Tibial artery (tissue), 4 donors: ENCODE measurements around the gene YWHAH.

Experiments used
- DNase-seq, 2 donors: peaks; one replicate each; pipeline ENCODE4 v3.0.0-alpha.2; 2019
- H3K27ac ChIP-seq, 2 donors: fragments of 200-600 bp; sonication (generic) in 1 of 2; 1 replicate in 1 of 2; 2 replicates in 1 of 2; pipeline ENCODE4 v1.5.1; 2018 to 2019; ENCODE audit warnings: mild to moderate bottlenecking in 1 of 2
- H3K27me3 ChIP-seq, 2 donors: fragments of 200-600 bp; sonication (generic) in 1 of 2; one replicate each; pipeline versions ENCODE4 v1.5.1 to v1.6.0; 2016 to 2019
- H3K36me3 ChIP-seq, 3 donors: fragments of 200-600 bp; sonication (generic) in 2 of 3; one replicate each; pipeline ENCODE4 v1.5.1; 2016 to 2019; ENCODE audit warnings: mild to moderate bottlenecking in 2 of 3
- H3K4me1 ChIP-seq, 4 donors: fragments of 200-600 bp; sonication (generic) in 2 of 4; 1 replicate in 3 of 4; 2 replicates in 1 of 4; pipeline ENCODE4 v1.5.1; 2016 to 2019
- H3K4me3 ChIP-seq, 2 donors: fragments of 200-600 bp; sonication (generic) in 1 of 2; 1 replicate in 1 of 2; 2 replicates in 1 of 2; pipeline ENCODE4 v1.5.1; 2018 to 2019; ENCODE audit warnings: mild to moderate bottlenecking in 2 of 2
- H3K9me3 ChIP-seq, 3 donors: fragments of 200-600 bp; sonication (generic) in 1 of 3; one replicate each; pipeline ENCODE4 v1.5.1; 2016 to 2019
- intact Hi-C: fragments of 100-400 bp; cut with DNase I; formaldehyde crosslinking; loops from one replicate; pipeline ENCODE4 v1.15.0; 2023; ENCODE audit warnings: low total_unique reads
- TF ChIP-seq, protein P1 (sequence below), 2 experiments: fragments of 200-600 bp in 1 of 2; fragments of 450-650 bp in 1 of 2; IDR thresholded peaks; one replicate each; pipeline ENCODE4 v1.5.1; 2017 to 2019; ENCODE audit warnings: antibody characterized with exemption in 2 of 2, mild to moderate bottlenecking in 1 of 2, moderate library complexity in 1 of 2

YWHAH gene

DNA sequence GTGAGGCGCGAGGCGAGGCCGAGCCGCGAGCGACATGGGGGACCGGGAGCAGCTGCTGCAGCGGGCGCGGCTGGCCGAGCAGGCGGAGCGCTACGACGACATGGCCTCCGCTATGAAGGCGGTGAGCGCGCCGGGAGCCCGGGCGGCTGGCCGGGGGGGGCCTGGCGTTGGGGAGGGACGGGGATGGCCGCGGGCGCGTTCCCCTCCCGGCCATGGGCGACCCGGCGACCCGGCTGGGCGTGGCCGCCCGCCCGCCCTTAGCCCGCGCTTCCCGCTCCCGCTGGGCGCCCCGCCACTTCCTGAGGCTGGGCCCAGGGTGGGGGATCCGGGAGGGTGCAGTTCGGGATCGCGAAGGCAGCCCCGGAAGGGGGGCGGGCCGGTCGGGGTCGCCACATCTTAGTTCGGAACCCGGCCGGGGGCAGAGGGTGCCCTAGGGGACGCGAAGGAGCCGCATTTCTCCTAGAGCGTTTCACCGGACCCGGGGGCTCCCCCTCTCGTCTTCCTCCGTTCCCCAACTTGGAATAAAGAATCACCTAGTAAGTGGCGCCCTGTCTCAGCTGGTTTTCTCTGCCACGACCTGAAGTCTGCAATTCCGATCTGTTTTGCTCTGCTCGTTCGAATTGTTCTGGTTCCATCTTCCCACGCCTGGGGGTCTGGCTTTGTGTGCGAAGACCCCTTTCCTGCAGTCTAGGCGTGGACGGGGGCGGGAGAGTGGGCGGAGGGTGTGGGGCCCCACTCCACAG, 536 bp downstream of the YWHAH start:
- intact Hi-C loops, result no loop called here
- peaks cover 0 to 5% (median 0%) of the 10 kb centered on the region in 3 donors for H3K36me3 ChIP-seq
- TF ChIP-seq, protein P1, sequence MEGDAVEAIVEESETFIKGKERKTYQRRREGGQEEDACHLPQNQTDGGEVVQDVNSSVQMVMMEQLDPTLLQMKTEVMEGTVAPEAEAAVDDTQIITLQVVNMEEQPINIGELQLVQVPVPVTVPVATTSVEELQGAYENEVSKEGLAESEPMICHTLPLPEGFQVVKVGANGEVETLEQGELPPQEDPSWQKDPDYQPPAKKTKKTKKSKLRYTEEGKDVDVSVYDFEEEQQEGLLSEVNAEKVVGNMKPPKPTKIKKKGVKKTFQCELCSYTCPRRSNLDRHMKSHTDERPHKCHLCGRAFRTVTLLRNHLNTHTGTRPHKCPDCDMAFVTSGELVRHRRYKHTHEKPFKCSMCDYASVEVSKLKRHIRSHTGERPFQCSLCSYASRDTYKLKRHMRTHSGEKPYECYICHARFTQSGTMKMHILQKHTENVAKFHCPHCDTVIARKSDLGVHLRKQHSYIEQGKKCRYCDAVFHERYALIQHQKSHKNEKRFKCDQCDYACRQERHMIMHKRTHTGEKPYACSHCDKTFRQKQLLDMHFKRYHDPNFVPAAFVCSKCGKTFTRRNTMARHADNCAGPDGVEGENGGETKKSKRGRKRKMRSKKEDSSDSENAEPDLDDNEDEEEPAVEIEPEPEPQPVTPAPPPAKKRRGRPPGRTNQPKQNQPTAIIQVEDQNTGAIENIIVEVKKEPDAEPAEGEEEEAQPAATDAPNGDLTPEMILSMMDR (IDR thresholded peaks at IDR 0.05), result no peak
- peak; percentile 31 to 81 for DNase-seq
- no peaks in the 10 kb centered on the region for H3K27me3 ChIP-seq
- H3K4me3 ChIP-seq, result peak overlapping the region; percentile 82 to 97
- peaks cover 0 to 46% (median 25%) of the 10 kb centered on the region in 4 donors for H3K4me1 ChIP-seq
- no peaks in the 10 kb centered on the region for H3K9me3 ChIP-seq
- peak overlapping the region; percentile 96 to 99 for H3K27ac ChIP-seq

DNA sequence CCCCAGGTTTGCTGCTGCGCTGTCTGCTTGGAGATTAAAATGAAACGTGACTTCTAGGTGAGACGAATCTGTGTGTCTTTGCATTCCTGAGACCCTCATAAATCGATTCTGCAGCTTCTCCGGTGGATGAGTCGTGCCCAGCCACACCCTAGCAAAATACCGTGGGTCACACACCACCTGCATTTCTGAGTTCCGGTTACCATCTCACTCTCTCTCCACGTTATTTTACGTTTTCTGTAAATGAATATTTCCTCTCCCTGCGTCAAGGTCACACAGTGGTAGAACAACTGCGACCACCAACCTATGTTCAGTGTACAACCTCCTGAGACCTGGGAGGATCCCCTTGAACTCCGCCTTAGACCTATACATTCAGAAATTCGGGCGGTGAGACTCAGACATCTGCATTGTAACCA, 1.1 kb downstream of the YWHAH start:
- H3K27ac ChIP-seq, result peak overlapping the region; percentile 96 to 99
- peaks cover 0 to 5% (median 0%) of the 10 kb centered on the region in 3 donors for H3K36me3 ChIP-seq
- peaks cover 0 to 52% (median 29%) of the 10 kb centered on the region in 4 donors for H3K4me1 ChIP-seq
- intact Hi-C loops, result no loop called here
- peak overlapping the region; percentile 82 to 97 for H3K4me3 ChIP-seq
- no peaks in the 10 kb centered on the region for H3K9me3 ChIP-seq
- no peaks in the 10 kb centered on the region for H3K27me3 ChIP-seq
- DNase-seq, result no peak
- TF ChIP-seq, protein P1 (IDR thresholded peaks at IDR 0.05), result no peak

DNA sequence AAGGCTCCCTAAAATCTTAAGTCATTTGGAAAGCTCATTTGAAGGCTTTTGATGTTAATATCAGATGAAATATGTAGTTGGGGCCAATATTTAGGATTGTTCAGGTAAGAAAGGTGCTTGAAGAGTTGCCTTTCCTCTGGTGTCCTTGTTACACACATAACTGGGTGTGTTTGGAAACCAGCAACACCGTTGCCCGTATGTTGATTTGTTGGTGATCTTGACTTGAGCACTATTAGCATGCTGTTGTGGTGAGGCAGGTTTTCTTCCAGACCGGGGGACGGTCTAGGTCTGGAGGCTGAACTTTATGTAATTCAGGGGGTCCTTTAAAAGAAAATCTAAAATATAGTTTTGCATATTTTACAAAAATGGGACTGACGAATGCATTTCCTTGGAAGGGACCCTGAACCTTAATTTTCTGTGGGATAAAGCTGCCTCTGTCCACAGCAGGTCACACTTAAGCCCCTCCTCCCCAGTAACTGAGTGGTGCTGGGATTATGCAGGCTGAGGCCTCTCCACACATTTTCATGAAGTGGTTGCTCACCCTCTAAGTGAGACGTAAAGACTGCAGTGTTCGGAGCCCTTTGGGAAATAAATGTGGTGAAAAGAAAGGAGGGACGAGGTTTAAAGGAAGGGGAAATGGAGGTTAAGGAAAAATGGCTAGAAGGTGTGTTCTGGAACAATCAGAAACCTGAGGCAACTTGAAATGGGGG, 1.8 kb downstream of the YWHAH start:
- TF ChIP-seq, protein P1 (IDR thresholded peaks at IDR 0.05), result no peak
- Histone ChIP-seq H3K27me3 (no peaks in the 10 kb centered on the region), H3K36me3 (peaks cover 0 to 5% (median 0%) of the 10 kb centered on the region in 3 donors), H3K27ac (peak overlapping the region; percentile 96 to 99), H3K4me3 (peak overlapping the region; percentile 82 to 97), H3K4me1 (peaks cover 0 to 59% (median 36%) of the 10 kb centered on the region in 4 donors), H3K9me3 (no peaks in the 10 kb centered on the region)
- intact Hi-C loops, result no loop called here
- DNase-seq, result no peak

DNA sequence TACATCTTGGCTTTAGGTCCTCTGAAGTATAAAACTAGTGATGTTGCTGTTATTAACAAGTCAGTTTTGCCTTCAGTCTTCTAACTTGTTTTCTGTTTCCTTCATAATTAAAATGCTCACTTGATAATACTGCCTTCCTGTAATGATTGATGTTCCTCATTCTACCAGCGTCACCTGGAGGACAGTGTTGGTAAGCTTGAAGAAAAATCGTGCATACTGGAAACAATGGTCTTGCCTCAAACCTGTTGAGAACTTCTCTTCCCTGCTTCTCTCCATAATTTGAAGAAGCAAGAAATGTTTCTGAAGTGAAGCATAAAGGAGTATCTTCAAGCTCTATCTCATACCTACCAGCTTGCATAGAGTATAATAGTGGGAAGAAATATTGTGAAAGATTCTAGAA, 3.0 kb downstream of the YWHAH start:
- DNase-seq, result no peak
- intact Hi-C loops, result no loop called here
- Histone ChIP-seq H3K4me3 (peak overlapping the region; percentile 20 to 97), H3K27me3 (no peaks in the 10 kb centered on the region), H3K27ac (peak overlapping the region; percentile 96 to 99), H3K36me3 (peaks cover 0 to 5% (median 0%) of the 10 kb centered on the region in 3 donors), H3K9me3 (no peaks in the 10 kb centered on the region), H3K4me1 (peaks cover 0 to 71% (median 47%) of the 10 kb centered on the region in 4 donors)
- TF ChIP-seq, protein P1 (IDR thresholded peaks at IDR 0.05), result peak; percentile 23 to 31

DNA sequence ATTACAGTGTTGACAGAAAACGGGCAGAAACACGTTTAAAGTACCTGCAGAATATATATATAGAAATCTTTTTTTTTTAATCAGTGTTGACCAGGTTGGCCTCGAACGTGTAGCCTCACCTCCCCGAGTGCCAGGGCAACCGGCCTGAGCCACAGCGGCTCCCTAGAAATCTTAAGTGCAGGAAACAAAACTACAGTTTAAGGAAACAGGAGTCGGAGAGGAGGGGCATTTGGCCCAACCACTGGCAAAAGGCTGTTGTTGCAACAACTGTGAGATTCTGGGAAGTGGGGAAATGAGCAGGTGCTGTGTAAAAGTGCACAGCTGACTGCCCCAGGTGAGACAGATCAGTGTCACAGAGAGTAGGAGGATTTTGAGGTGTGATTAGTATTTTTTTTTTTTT, 3.7 kb downstream of the YWHAH start:
- Histone ChIP-seq H3K27me3 (no peaks in the 10 kb centered on the region), H3K27ac (peak overlapping the region; percentile 96 to 99), H3K9me3 (no peaks in the 10 kb centered on the region), H3K4me1 (peaks cover 0 to 78% (median 51%) of the 10 kb centered on the region in 4 donors), H3K4me3 (no peak overlapping the region), H3K36me3 (peaks cover 0 to 5% (median 0%) of the 10 kb centered on the region in 3 donors)
- intact Hi-C loops, result no loop called here
- TF ChIP-seq, protein P1 (IDR thresholded peaks at IDR 0.05), result no peak
- no peak for DNase-seq
